Measurements from ENCODE around the gene MAGI2.
"Not testable (repeated sequence)": the region's sequence is repeated elsewhere in the genome, so short reads cannot be mapped to it uniquely, and the experiment has no call there.

The MAGI2 gene

GRCh38 chr7:78996013-78996412 lies 457.5 kb downstream of the MAGI2 start:
- no peak for DNase-seq (ENCODE audit: low read depth, low spot score)
- H3K27ac ChIP-seq = no peak overlapping the region

- H3K27ac ChIP-seq = no peak overlapping the region
- no peak for DNase-seq (ENCODE audit: low read depth, low spot score)
These were observed 460.1 kb downstream of the MAGI2 start for GRCh38 chr7:78993341-78993740.

- H3K27ac ChIP-seq = no peak overlapping the region
- DNase-seq (ENCODE audit: low read depth, low spot score) = no peak
These were observed 468.0 kb downstream of the MAGI2 start for GRCh38 chr7:78985509-78985908.

- no peak overlapping the region for H3K27ac ChIP-seq
- DNase-seq (ENCODE audit: low read depth, low spot score) = no peak
These were observed 470.0 kb downstream of the MAGI2 start for GRCh38 chr7:78983483-78983882.

GRCh38 chr7:78970440-78970916 lies 483.0 kb downstream of the MAGI2 start:
- DNase-seq (ENCODE audit: low read depth, low spot score) = no peak
- no peak overlapping the region for H3K27ac ChIP-seq

GRCh38 chr7:78968951-78969350 lies 484.5 kb downstream of the MAGI2 start:
- no peak overlapping the region for H3K27ac ChIP-seq
- no peak for DNase-seq (ENCODE audit: low read depth, low spot score)

- not testable (repeated sequence) for H3K27ac ChIP-seq; DNase-seq (ENCODE audit: low read depth, low spot score)
These were observed 485.9 kb downstream of the MAGI2 start for GRCh38 chr7:78967561-78967960.

GRCh38 chr7:78967046-78967445 lies 486.4 kb downstream of the MAGI2 start:
- H3K27ac ChIP-seq = no peak overlapping the region
- DNase-seq (ENCODE audit: low read depth, low spot score) = no peak

- peak; percentile 48 for DNase-seq (ENCODE audit: low read depth, low spot score)
- peak overlapping the region; percentile 35 for H3K27ac ChIP-seq
These were observed 494.0 kb downstream of the MAGI2 start for GRCh38 chr7:78959477-78959876.

- no peak overlapping the region for H3K27ac ChIP-seq
- no peak for DNase-seq (ENCODE audit: low read depth, low spot score)
These were observed 498.1 kb downstream of the MAGI2 start for GRCh38 chr7:78955329-78955728.

- no peak overlapping the region for H3K27ac ChIP-seq
- no peak for DNase-seq (ENCODE audit: low read depth, low spot score)
These were observed 499.6 kb downstream of the MAGI2 start for GRCh38 chr7:78953726-78954363.

- DNase-seq (ENCODE audit: low read depth, low spot score) = no peak
- no peak overlapping the region for H3K27ac ChIP-seq
These were observed 500.4 kb downstream of the MAGI2 start for GRCh38 chr7:78953090-78953489.

- H3K27ac ChIP-seq = no peak overlapping the region
- no peak for DNase-seq (ENCODE audit: low read depth, low spot score)
These were observed 513.8 kb downstream of the MAGI2 start for GRCh38 chr7:78939669-78940068.

GRCh38 chr7:78924581-78924980 lies 528.9 kb downstream of the MAGI2 start:
- H3K27ac ChIP-seq = no peak overlapping the region
- DNase-seq (ENCODE audit: low read depth, low spot score) = no peak

GRCh38 chr7:78912781-78913180 lies 540.7 kb downstream of the MAGI2 start:
- H3K27ac ChIP-seq = no peak overlapping the region
- DNase-seq (ENCODE audit: low read depth, low spot score) = no peak

- H3K27ac ChIP-seq = no peak overlapping the region
- no peak for DNase-seq (ENCODE audit: low read depth, low spot score)
These were observed 546.7 kb downstream of the MAGI2 start for GRCh38 chr7:78906735-78907134.

- no peak for DNase-seq (ENCODE audit: low read depth, low spot score)
- no peak overlapping the region for H3K27ac ChIP-seq
These were observed 548.0 kb downstream of the MAGI2 start for GRCh38 chr7:78905436-78905835.

GRCh38 chr7:78904983-78905382 lies 548.5 kb downstream of the MAGI2 start:
- no peak overlapping the region for H3K27ac ChIP-seq

GRCh38 chr7:78901566-78901965 lies 551.9 kb downstream of the MAGI2 start:
- no peak for DNase-seq (ENCODE audit: low read depth, low spot score)
- no peak overlapping the region for H3K27ac ChIP-seq

More at GRCh38 chr7:78904983-78905382, 548.5 kb downstream of the MAGI2 start:
- DNase-seq (ENCODE audit: low read depth, low spot score) = no peak

GRCh38 chr7:78900806-78901205 lies 552.7 kb downstream of the MAGI2 start:
- DNase-seq (ENCODE audit: low read depth, low spot score) = no peak

GRCh38 chr7:78895393-78895792 lies 558.1 kb downstream of the MAGI2 start:
- no peak for DNase-seq (ENCODE audit: low read depth, low spot score)
- H3K27ac ChIP-seq = no peak overlapping the region

More at GRCh38 chr7:78900806-78901205, 552.7 kb downstream of the MAGI2 start:
- no peak overlapping the region for H3K27ac ChIP-seq

GRCh38 chr7:78879206-78879605 lies 574.3 kb downstream of the MAGI2 start:
- DNase-seq (ENCODE audit: low read depth, low spot score) = no peak
- no peak overlapping the region for H3K27ac ChIP-seq

All from epithelial cell of prostate (primary cell).